Islet of Langerhans (tissue), 1 donor: ENCODE measurements around the gene DMAC2L.
A peak's percentile ranks its signal among the peaks of the same experiment; 100 is the strongest.

Source experiments
- FAIRE-seq: peaks from one replicate; lab custom pipeline; 2011; peaks lifted over from hg19 to GRCh38; lab: Jason Lieb, UNC

Gene DMAC2L

GRCh38 chr14:50331596-50331995 is 19.5 kb downstream of the DMAC2L start:
- FAIRE-seq: no peak

GRCh38 chr14:50333014-50333509 is 20.9 kb downstream of the DMAC2L start:
- FAIRE-seq: no peak

- no peak for FAIRE-seq
These were observed 22.1 kb downstream of the DMAC2L start for GRCh38 chr14:50334211-50334610.

- peak; percentile 83 for FAIRE-seq
These were observed 23.3 kb downstream of the DMAC2L start for GRCh38 chr14:50335389-50335788.

- FAIRE-seq: peak; percentile 47
These were observed 24.1 kb downstream of the DMAC2L start for GRCh38 chr14:50335989-50336824.

GRCh38 chr14:50338587-50338986 is 26.5 kb downstream of the DMAC2L start:
- no peak for FAIRE-seq

DNA sequence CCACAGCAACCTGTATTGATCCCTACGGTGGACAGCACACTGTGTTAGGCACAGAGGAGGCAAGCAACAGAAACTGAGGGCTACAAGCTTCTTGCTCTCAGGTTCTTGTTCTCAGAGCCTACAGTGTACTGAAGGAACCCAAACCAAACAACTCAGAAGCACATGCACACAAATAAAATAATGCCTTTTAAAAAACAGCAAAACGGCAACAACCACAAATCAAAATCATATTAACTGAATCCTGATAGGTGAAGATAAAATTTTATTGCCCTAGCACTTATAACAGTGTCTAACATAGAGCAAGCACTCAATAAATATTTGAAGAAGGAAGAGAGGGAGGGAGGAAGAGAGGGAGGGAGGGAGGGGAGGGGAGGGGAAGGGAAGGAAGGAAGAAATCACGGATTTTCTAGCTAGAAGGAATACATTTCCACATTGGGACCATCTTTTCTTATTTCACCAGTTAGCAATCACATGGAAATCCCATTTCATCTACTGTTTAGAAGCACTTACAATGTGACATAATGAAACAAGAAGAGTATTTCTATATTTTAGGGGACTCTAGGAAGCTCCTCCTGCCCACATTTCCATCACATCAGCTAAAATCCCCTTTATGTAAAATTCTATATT is 27.2 kb downstream of the DMAC2L start:
- no peak for FAIRE-seq

GRCh38 chr14:50340045-50340444 is 27.9 kb downstream of the DMAC2L start:
- no peak for FAIRE-seq

DNA sequence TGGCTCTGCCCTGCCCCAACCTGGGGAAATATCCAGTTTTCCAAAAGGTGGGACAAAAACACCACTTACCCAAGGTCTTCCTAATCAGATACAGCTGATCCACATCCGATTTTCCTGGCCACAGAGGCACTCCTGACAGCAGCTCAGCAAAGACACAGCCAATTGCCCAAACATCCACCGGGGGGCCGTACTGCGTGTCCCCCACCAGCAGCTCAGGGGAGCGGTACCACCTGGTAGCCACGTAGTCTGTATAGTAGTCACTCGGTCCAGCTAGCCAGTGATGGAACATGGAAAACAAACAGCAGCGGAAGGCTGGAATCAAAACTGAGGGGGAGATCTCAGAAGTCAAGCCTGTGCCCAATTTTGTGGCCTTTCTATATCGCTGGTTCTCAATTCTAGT is 28.8 kb downstream of the DMAC2L start:
- no peak for FAIRE-seq

DNA sequence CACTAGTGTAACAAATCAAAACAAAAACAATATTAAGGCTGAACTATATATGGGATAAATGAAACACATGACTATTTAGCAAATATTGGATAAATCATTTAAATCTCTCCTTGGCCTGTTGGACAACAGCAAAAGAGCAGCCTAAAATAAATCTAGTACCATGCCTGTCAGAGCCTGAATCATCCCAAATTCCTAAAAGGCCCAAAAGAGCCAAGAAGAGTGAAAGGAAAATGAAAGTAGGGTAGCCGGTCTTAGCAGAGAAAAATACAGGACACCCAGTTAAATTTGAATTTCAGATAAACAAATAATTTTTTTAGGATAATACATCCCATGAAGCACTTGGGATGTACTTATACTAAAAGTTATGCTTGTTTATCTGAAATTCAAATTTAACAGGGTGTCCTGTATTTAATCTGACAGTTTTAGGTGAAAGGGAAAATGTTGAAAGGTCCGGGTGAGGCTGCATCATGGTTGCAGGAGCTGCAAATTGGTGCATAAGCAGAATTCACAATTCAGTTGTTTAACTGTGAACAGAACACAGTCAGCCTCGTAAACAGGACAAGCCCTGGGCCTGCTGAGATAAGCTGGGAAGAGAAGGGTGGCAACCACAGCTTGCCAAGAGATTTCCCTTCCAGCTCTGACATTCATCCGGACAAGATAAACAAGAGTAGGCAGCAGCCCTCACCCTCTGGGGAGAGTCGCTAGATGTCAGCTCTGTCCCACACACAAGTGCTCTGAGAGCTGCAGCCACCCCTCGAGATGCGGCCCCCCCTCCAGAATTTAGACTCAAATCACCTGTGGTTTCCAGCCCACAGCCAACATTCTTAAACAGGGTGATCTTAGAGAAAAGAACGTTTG is 30.3 kb downstream of the DMAC2L start:
- no peak for FAIRE-seq

- no peak for FAIRE-seq
These were observed 31.3 kb downstream of the DMAC2L start for GRCh38 chr14:50343434-50343833.

- FAIRE-seq: no peak
These were observed 32.1 kb downstream of the DMAC2L start for GRCh38 chr14:50344116-50344775.

DNA sequence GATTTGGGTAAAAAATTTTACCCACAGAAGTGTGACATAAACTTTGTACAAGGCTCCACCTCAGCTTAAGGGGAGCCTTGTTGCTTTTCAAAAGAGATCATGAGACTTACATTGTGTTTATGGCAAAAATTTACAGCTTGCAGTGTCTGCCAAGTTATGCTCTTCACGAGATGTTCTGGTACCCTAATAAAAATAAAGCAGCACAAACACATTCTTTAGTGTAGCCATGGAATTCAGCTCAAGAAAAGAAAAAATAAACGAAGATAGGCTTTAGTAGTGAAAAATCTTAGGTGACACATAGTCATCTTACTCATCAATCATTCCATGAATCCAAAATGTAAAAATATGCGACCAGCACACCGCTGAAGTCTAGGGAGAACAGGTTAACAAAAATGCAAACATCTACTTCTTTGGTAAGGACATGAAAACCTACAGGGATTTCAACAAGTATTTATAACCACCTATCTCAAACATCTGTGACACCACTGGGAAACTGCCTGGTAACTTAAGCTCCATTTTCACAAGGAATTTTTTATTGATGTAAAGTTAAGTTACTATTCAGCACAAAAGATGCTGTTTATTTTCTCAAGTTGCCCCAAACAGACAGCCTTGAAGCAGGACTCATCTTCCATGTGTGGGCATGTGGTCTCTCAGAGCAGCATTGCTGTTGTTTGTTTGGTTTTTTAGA is 32.9 kb downstream of the DMAC2L start:
- FAIRE-seq: no peak

DNA sequence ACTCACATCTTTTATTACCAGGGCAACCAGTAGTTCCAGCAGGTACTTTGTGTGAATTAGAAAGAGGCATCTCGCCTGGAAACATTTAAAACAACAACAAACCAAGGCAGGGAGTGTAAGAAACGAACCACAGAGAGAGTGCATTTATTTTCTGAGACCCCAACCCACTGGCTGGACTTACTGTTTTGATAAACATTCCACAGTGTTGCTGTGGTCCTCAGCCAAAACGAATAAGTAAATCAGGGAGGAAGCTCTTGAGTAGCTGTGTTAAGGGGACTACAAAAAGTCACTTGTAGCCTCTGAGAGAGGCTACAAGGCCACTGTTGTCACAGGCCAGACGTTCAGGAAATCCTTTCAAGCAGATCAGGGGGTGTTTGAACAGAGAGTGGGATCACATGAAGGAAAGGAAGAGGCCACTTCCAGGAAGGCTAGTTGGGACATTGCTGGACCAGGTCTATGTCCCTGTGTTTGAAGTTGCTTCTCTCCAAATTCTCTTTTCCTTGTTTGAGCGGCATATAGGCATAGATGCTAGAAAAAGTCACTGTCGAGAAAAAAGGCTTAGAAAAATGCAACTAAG is 33.8 kb downstream of the DMAC2L start:
- no peak for FAIRE-seq

DNA sequence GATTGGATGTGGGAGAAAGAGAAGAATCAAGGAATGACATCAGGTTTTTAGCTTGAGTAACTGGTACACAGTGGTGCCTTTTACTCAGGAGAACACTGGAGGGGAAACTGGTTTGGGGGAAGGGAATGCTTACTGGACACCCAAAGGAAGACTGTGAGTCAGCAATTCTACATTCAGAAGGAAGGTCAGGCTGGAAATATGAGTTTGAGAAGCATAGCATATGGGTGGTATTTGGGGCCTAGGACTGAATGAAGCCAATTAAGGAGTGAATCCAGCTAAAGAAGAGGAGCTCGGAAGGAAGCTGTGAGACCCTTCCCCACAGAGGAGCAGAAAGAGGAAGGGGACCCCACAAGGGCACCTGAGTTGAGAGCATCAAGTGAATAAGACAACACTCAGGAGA is 35.4 kb downstream of the DMAC2L start:
- no peak for FAIRE-seq

DNA sequence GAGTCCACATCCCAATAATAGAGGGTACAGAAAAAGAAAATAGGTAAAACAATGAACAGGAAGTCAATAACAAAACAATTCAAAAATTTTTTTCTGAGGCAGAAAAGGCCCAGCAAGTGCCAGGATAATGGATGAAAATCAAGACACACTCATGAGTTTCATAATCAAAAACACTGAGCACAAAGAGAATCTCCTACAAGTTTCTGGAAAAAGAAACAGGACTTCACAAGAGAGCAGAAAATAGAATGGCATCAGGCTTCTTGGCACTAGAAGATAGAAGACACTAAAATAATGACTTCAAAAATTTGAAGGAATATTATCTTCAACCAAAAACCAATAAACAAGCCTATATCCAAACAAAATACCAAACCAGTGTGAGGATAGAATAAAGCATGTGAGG is 36.8 kb downstream of the DMAC2L start:
- no peak for FAIRE-seq

- FAIRE-seq: no peak
These were observed 38.9 kb downstream of the DMAC2L start for GRCh38 chr14:50350975-50351374.

GRCh38 chr14:50352584-50352983 is 40.5 kb downstream of the DMAC2L start:
- FAIRE-seq: no peak

DNA sequence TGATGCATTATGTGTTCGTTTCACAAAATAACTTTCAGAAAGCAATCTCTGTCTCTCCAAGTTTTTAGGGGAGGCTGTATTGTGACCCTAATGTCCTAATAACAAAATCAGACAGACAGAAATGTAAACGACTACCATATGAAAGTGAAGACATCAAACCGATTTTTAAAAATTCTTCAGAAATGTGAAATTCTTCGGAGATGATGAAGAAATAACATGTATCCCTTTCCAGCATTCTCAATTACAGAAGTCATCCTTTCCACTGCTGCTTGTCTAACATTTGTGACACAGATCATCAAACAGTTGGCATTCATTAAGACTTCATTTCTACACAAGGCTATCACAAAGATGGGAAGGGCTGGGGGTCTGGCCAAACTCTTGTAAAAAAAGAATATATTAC is 41.0 kb downstream of the DMAC2L start:
- no peak for FAIRE-seq

DNA sequence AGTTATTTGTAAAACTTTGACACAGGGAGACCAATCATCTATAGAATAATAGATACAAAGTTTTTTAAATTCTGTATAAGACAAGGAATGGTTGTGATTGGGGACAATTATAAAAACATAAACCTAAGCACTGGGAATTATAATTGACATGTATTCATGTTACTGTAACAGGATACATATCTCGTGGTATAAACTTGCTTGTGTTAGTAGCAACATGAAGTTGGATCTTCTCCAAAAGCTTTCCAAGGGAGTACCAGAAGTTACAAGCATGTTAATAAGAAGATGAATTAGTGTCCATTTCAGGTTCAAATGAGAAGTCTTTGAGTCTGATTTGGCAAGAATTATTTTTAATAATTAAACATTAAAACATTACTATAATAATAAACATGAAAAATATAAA is 42.4 kb downstream of the DMAC2L start:
- FAIRE-seq: no peak

DNA sequence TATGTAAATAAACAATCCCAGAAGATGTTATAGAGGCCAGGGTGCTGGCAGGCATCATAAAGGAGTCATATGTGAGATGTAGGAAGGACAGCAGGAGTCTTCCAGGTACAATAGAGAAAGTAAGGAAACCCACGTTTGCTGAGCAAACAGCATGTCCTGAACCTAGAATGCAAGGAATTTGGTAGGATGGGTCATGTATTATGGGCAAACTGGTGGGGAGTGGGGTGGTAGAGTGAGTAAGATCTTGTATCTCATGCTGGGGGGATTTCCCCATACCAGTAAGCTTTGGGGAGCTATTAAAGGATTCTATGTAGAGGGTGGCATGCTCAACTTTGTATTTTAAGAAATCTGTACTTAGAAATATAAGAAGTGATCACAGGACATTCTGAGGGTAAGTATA is 43.6 kb downstream of the DMAC2L start:
- no peak for FAIRE-seq
